HAP-1 (cell line): Measurements from ENCODE around the gene DNAJB6.
"Not testable (repeated sequence)": the region's sequence is repeated elsewhere in the genome, so short reads cannot be mapped to it uniquely, and the experiment has no call there.

ENCODE experiments used
- DNase-seq, 2 experiments: peaks; one replicate each; pipeline ENCODE4 v3.0.0-alpha.2; 2016 to 2020; ENCODE audit warnings: low spot score in 2 of 2
- H3K27me3 ChIP-seq: fragments of 250-450 bp; sonication (Bioruptor Pico); 2 replicates; pipeline ENCODE4 v1.5.1; 2020; ENCODE audit warnings: low read depth, mild to moderate bottlenecking, moderate library complexity
- H3K36me3 ChIP-seq: fragments of 250-450 bp; sonication (Bioruptor Pico); replicated peaks from 2 replicates; pipeline ENCODE4 v1.5.1; 2020; ENCODE audit warnings: mild to moderate bottlenecking
- H3K4me1 ChIP-seq: fragments of 250-450 bp; sonication (Bioruptor Pico); 2 replicates; pipeline ENCODE4 v1.5.1; 2020; ENCODE audit warnings: mild to moderate bottlenecking
- H3K4me3 ChIP-seq: fragments of 250-450 bp; sonication (Bioruptor Pico); 2 replicates; pipeline ENCODE4 v1.5.1; 2020; ENCODE audit warnings: mild to moderate bottlenecking, moderate library complexity
- H3K9me3 ChIP-seq: fragments of 250-450 bp; sonication (Bioruptor Pico); 2 replicates; pipeline ENCODE4 v1.5.1; 2020; ENCODE audit warnings: mild to moderate bottlenecking, moderate library complexity
- in situ Hi-C: fragments of 300-500 bp; cut with MboI; formaldehyde crosslinking; loops from 3 replicates; pipeline ENCODE4 v1.14.3; 2020; ENCODE audit warnings: low sequenced_read_pairs, inconsistent platforms, mixed read lengths

Gene DNAJB6

DNA sequence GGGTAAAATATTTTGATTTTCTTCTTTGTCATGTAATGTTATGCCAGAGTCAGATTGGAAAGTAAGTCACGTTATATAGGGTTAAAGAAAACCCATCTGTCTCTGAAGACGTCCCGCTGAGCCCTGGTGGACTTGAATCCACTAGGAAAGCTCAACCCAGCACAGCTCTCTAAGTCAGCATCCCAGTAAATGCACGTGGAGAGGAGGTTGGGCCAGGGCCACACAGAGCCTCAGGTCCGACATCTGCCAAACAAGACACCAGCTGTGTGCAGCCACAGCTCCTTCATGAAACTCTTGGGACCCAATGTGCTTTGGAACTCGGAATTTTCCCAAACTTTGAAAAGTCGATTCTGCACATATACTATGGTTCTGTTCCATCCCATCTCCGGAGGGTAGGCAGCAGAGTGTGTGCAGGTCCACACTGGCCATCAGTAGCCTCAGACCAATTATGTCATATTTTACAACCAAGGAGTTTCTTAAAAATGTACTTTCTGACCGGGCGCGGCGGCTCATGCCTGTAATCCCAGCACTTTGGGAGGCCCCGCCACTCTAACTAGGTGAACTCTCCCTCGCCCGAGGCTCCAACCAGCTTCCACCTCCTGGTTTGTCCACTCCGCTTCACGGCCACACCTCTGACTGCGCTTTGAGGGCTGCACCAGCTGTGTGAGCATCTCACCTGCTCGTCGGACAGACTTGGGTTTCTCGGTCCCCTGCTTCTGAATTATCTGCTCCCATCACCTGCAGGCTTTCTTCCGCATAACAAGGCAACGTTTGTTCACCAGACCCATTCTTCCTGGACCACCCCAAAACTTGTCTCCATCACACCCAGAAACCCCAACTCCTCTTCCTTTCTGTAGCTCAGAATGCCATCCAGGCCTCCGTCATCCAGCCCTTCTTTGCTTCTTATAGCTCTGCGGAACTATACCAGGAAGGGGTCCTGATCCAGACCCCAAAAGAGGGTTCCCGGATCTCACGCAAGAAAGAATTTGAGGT, 29.7 kb upstream of the DNAJB6 start:
- Histone ChIP-seq H3K4me3 (no peak overlapping the region), H3K4me1 (peaks cover 6% of the 10 kb centered on the region), H3K36me3 (no peaks in the 10 kb centered on the region), H3K9me3 (no peaks in the 10 kb centered on the region), H3K27me3 (no peaks in the 10 kb centered on the region)
- in situ Hi-C loops, result no loop called here
- DNase-seq, result no peak

DNA sequence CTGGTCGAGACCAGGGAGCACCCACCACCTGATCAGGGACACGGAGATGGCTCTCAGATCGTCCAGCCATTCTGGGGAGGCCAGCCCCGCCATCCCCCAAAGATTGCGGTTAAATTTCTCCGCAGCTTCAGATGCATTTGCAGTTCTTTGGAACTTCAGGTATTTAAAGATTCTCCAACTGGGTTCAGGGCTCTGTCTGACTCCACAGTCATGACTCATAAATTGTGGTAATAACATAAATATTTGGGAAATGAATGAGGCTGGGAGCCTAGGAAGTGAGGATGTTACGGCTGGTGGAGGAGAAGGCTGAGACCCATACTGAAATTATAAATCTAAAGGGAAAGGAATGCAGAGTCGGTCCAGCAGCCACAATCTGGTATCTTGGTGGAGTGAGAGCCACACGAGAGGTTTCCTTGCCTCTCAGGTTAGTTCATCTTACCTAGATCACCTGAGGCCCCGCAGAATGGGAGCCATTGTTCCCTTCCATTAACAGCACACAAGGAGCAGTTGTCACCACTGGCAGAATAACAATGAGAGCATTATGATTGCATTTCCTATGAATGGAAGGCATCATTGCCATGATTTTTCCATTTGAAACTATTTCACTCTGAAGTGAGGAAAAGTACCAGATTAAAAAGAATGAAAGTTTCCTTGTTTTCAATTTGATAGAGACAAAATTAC, 26.7 kb upstream of the DNAJB6 start:
- Histone ChIP-seq H3K4me3 (no peak overlapping the region), H3K36me3 (no peaks in the 10 kb centered on the region), H3K9me3 (no peaks in the 10 kb centered on the region), H3K27me3 (no peaks in the 10 kb centered on the region), H3K4me1 (peaks cover 6% of the 10 kb centered on the region)
- peak; percentile 49 to 59 for DNase-seq
- in situ Hi-C loops, result no loop called here

DNA sequence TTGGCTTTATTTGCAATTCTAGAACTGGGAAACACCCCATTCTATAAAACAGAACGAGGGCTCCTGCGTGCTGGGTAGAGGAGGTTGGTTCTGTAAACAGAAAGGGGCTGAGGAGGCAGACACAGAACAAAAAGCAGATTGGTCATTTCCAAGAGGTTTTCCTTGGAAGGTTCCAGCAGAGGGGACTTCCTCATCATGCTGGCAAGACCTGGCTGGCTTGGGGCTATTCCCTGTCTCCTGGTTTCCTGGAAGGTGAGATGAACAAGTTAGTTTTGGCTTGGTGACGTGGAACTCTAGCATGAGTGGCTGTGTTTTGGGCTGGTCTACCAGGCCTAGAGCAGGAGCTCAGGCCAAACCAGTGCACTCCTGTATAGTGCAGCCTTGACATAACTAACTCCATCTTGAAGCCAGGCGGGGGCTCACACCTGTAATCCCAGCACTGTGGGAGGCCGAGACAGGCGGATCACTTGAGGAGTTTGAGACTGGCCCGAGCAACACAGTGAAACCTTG, 26.1 kb upstream of the DNAJB6 start:
- H3K4me1 ChIP-seq, result peaks cover 6% of the 10 kb centered on the region
- H3K36me3 ChIP-seq, result no peaks in the 10 kb centered on the region
- no peaks in the 10 kb centered on the region for H3K27me3 ChIP-seq
- no peak for DNase-seq
- no peaks in the 10 kb centered on the region for H3K9me3 ChIP-seq
- in situ Hi-C loops, result no loop called here
- no peak overlapping the region for H3K4me3 ChIP-seq

DNA sequence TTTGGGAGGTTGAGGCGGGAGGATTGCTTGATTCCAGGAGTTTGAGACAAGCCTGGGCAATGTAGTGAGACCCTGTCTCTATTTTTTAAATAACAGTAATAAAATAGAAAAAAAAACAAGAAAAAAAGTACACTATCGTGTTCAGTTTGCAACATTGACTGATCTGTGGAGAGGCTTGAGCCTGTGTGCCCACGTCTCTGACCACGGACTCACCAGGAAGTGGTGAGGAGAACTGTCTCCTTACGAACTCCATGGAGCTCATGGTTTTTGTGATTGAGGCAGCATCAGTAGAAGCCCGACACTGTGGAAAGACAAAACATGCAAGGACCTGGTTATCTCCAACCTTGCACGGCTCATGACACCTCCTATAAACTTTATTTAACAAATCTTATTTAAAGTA, 23.9 kb upstream of the DNAJB6 start:
- no peak for DNase-seq
- Histone ChIP-seq H3K36me3 (no peaks in the 10 kb centered on the region), H3K27me3 (no peaks in the 10 kb centered on the region), H3K4me1 (peaks cover 6% of the 10 kb centered on the region), H3K4me3 (no peak overlapping the region), H3K9me3 (no peaks in the 10 kb centered on the region)
- in situ Hi-C loops, result no loop called here

DNA sequence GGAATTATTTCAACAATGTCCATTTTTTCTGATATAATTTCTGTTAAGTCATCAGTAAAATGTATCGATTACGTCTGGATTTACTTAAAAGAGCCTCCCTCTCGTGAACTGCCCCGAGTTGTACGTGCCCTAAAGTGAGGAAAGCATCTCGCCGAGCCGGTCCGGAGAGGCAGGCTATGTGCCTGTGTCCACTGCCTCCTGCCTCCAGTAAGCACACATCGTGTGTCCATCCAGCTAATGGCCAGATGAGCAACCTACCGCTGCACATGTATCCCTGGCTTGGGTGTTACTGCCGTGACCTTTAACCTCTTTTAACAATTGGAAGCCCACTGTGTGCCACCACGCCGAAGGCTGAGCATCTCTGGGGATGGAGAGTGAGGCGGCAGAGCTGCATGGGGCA, 23.2 kb upstream of the DNAJB6 start:
- DNase-seq, result no peak
- in situ Hi-C loops, result no loop called here
- H3K9me3 ChIP-seq, result no peaks in the 10 kb centered on the region
- no peak overlapping the region for H3K4me3 ChIP-seq
- no peaks in the 10 kb centered on the region for H3K36me3 ChIP-seq
- no peaks in the 10 kb centered on the region for H3K27me3 ChIP-seq
- H3K4me1 ChIP-seq, result peaks cover 6% of the 10 kb centered on the region

DNA sequence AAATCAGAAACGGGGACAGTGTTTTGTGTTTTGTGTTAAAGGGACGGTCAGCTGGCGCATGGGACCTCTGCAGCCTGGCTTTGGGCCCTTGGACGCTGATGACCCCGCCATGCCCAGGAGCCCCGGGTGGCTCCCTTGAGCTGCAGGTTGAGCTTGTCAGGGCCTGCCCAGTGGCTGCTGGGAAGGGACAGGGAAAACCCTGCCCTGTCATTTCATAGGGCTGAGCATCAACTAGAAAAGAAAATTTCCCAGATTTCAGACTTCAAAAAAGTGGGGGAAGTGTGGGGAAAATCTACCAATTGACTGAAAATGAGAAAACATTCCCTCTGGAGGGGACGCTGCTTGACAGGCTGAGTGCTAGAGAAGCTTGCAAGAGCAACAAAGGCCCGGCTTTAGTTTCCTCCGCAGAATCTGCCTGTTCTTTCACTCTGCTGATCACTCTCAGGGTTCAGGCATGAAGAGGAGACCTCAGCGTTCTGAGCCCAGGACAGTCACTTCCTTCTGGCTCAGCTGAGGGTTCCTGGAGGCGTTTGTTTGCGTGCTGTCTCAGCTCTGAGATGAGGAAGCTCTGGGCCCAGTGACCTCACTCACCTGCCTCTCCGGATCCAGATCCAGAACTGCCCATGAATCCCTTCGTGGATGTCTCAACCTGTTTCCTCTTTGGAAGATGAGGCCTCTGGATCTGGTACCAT, 18.6 kb upstream of the DNAJB6 start:
- no peak for DNase-seq
- Histone ChIP-seq H3K9me3 (no peaks in the 10 kb centered on the region), H3K4me1 (no peaks in the 10 kb centered on the region), H3K27me3 (no peaks in the 10 kb centered on the region), H3K4me3 (no peak overlapping the region), H3K36me3 (no peaks in the 10 kb centered on the region)
- in situ Hi-C loops, result no loop called here

DNA sequence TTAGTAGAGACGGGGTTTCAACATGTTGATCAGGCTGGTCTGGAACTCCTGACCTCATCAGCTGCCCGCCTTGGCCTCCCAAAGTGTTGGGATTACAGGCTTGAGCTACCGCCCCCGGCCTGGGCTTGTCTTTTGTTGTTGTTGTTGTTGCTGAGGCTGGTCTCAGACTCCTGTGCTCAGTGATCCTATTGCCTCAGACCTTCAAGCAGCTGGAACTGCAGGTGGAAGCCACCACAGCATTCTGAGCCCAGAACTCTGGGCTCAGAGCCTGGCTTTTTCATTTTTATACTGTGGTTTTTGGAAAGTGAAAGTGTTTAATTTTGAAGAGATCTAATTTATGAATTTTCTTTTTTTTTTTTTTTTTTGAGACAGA, 16.2 kb upstream of the DNAJB6 start:
- no peaks in the 10 kb centered on the region for H3K9me3 ChIP-seq
- no peaks in the 10 kb centered on the region for H3K27me3 ChIP-seq
- in situ Hi-C loops, result no loop called here
- H3K4me3 ChIP-seq, result no peak overlapping the region
- H3K4me1 ChIP-seq, result no peaks in the 10 kb centered on the region
- no peak for DNase-seq
- no peaks in the 10 kb centered on the region for H3K36me3 ChIP-seq

DNA sequence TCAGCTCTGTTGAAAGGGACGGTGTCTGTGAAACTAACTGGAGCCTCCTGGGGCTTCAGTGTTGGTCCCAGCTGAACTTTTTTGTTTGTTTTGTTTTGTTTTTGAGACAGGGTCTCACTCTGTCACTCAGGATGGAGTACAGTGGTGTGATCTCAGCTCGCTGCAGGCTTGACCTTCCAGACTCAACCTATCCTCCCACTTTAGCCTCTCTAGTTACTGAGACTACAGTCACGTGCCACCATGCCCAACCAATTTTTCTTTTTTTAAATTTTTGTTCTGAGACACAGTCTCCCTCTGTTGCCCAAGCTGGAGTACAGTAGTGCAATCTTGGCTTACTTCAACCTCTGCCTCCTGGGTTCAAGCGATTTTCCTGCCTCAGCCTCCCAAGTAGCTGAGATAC, 13.4 kb upstream of the DNAJB6 start:
- H3K4me1 ChIP-seq, result no peaks in the 10 kb centered on the region
- H3K36me3 ChIP-seq, result no peaks in the 10 kb centered on the region
- in situ Hi-C loops, result no loop called here
- no peak for DNase-seq
- H3K9me3 ChIP-seq, result no peaks in the 10 kb centered on the region
- H3K27me3 ChIP-seq, result no peaks in the 10 kb centered on the region
- H3K4me3 ChIP-seq, result no peak overlapping the region

DNA sequence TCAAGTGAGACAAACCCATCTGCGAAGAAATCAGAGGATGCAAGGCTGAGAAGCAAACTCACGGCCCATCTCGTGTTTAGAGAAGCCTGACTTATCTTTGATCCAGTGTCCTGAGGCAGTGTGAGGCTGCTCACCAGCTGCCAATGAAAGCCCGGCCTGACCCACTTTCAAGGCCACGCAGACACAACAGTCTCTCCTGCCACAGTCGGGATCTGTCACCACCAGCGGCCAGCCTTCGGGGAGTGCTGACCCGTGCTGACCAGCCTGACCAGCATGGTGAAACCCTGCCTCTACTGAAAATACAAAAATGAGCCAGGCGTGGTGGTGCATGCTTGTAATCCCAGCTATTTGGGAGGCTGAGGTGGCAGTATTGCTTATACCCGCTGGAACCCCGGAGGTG, 7.4 kb upstream of the DNAJB6 start:
- H3K4me1 ChIP-seq, result no peaks in the 10 kb centered on the region
- no peak for DNase-seq
- no peaks in the 10 kb centered on the region for H3K9me3 ChIP-seq
- H3K4me3 ChIP-seq, result no peak overlapping the region
- in situ Hi-C loops, result no loop called here
- H3K36me3 ChIP-seq, result no peaks in the 10 kb centered on the region
- H3K27me3 ChIP-seq, result no peaks in the 10 kb centered on the region

DNA sequence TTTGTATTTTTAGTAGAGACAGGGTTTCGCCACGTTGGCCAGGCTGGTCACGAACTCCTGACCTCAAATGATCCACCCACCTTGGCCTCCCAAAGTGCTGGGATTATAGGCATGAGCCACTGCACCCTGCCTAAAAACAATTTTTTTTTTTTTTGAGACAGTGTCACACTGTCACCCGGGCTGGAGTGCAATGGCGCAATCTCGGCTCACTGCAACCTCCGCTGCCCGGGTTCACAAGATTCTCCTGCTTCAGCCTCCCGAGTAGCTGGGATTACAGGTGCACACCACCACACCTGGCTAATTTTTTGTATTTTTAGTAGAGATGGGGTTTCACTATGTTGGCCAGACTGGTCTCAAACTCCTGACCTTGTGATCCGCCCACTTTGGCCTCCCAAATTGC, 6.2 kb upstream of the DNAJB6 start:
- H3K36me3 ChIP-seq, H3K4me1 ChIP-seq, H3K27me3 ChIP-seq, DNase-seq, H3K9me3 ChIP-seq, H3K4me3 ChIP-seq, in situ Hi-C loops: not testable (repeated sequence)

DNA sequence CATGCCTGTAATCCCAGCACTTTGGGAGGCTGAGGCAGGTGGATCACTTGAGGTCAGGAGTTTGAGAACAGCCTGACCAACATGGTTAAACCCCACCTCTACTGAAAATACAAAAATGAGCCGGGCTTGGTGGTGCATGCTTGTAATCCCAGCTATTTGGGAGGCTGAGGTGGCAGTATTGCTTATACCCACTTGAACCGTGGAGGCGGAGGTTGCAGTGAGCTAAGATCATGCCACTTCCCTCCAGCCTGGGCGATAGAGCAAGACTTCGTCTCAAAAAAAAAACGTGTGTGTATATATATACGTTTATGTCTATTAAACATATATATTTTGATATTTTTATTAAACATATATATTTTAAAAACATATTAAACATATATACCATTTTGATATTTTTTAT, 5.8 kb upstream of the DNAJB6 start:
- H3K27me3 ChIP-seq, H3K36me3 ChIP-seq, H3K4me1 ChIP-seq, in situ Hi-C loops, H3K9me3 ChIP-seq, DNase-seq, H3K4me3 ChIP-seq: not testable (repeated sequence)

DNA sequence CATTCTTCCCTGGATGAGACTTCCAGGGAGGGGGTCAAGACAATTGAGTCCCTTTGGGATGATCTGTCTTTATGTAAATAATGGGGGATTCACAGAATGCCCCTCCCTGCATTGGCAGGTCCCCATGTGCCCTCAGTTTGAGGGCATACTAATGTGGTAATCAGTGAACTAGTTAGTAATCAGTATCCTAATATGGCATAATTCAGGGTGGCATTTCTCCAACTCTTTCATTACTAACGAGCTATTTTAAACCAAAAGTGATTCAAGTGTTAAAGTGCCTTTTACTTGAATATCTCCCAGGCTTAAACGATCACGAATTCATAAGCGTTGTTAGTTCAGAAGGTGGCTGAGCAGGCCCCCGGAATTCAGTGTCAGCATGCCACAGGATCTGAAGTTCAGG, 1.6 kb upstream of the DNAJB6 start:
- H3K9me3 ChIP-seq, result no peaks in the 10 kb centered on the region
- no peaks in the 10 kb centered on the region for H3K36me3 ChIP-seq
- in situ Hi-C loops, result no loop called here
- H3K4me1 ChIP-seq, result peaks cover 10% of the 10 kb centered on the region
- DNase-seq, result no peak
- no peak overlapping the region for H3K4me3 ChIP-seq
- no peaks in the 10 kb centered on the region for H3K27me3 ChIP-seq

DNA sequence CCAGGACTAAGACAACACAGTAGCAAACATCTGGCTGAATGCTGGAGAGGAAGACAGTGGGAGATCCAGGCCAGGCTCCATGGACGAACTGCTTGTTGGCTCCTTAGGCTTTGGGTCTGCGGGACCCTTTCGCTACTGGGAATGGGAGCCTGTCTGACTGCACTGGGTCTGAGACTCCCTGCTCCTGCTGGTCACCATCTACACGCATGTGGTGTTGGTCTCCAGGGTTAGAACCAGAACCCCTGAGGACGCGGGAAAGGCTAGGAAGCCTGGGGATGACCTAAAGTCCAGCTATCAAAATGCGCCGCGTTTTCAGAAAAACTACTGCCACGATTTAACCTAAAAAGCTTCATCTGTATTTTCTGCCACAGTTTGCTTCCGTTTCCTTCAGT, 817 bp upstream of the DNAJB6 start:
- H3K9me3 ChIP-seq, result no peaks in the 10 kb centered on the region
- no peak for DNase-seq

More for the DNA sequence above, 817 bp upstream of the DNAJB6 start:
- peak overlapping the region; percentile 81 for H3K4me3 ChIP-seq
- no peaks in the 10 kb centered on the region for H3K27me3 ChIP-seq
- in situ Hi-C loops, result no loop called here
- peaks cover 13% of the 10 kb centered on the region for H3K4me1 ChIP-seq
- no peaks in the 10 kb centered on the region for H3K36me3 ChIP-seq
